SK-N-SH (cell line): ENCODE data around the gene SYNGR1.

Source experiments
- CHD2 ChIP-seq: fragments of 150-350 bp; IDR thresholded peaks from 2 replicates; pipeline ENCODE4 v1.6.1; 2018; ENCODE audit warnings: low read length; ENCODE audit not compliant: partially characterized antibody
- MAX ChIP-seq: IDR thresholded peaks from 2 replicates; pipeline ENCODE4 v1.4.0; 2012; ENCODE audit warnings: low read depth
- MXI1 ChIP-seq: IDR thresholded peaks from 2 replicates; pipeline ENCODE4 v1.6.1; 2012; ENCODE audit warnings: mild to moderate bottlenecking, low read depth, low read length, improper control_type of control experiment
- RAD21 ChIP-seq: IDR thresholded peaks from 2 replicates; pipeline ENCODE4 v1.6.1; 2012; ENCODE audit warnings: mild to moderate bottlenecking, low read length
- RCOR1 ChIP-seq: fragments of 150-350 bp; IDR thresholded peaks from 2 replicates; pipeline ENCODE4 v1.6.1; 2017; ENCODE audit warnings: antibody characterized with exemption, low read length
- SMC3 ChIP-seq: IDR thresholded peaks from 2 replicates; pipeline ENCODE4 v1.6.1; 2012; ENCODE audit warnings: low read depth, low read length, improper control_type of control experiment
- USF2 ChIP-seq: fragments of 150-350 bp; IDR thresholded peaks from 2 replicates; pipeline ENCODE4 v1.6.1; 2017; ENCODE audit warnings: antibody characterized with exemption, low read length, low read depth, borderline replicate concordance
- YY1 ChIP-seq: IDR thresholded peaks from 2 replicates; pipeline ENCODE4 v1.4.0; 2012; ENCODE audit warnings: low read depth, mild to moderate bottlenecking
- ZBTB33 ChIP-seq: IDR thresholded peaks from 2 replicates; pipeline ENCODE4 v1.4.0; 2012; ENCODE audit warnings: low read depth, borderline replicate concordance
- TF ChIP-seq, protein P1 (sequence below): fragments of 200-600 bp; sonication (generic); IDR thresholded peaks from 2 replicates; pipeline ENCODE4 v1.6.1; 2017; ENCODE audit warnings: antibody characterized with exemption, mild to moderate bottlenecking, moderate library complexity

DNA sequence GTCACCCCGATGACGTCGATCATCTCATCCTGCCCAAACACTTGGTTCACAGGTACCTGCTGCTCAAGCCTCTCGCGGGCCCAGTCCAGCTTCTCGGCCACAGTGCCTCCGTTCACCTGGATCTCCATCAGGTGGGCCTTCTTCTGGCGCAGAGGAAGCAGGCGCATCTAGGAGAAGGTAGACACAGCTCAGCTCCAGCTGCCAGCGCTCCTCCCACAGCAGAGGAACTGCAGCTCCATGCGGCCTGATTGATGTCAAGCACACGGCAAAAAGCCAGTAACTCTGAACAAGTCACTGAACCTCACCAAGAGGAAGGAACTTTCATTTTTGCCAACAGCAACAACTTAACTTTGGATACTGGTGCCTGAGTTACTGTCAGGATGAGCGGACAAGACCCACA, 34.4 kb upstream of the SYNGR1 start:
- TF ChIP-seq RCOR1 (no peak), CHD2 (no peak), YY1 (no peak), MAX (no peak), USF2 (no peak), SMC3 (no peak), MXI1 (no peak), RAD21 (no peak), ZBTB33 (no peak)
- TF ChIP-seq, protein P1, sequence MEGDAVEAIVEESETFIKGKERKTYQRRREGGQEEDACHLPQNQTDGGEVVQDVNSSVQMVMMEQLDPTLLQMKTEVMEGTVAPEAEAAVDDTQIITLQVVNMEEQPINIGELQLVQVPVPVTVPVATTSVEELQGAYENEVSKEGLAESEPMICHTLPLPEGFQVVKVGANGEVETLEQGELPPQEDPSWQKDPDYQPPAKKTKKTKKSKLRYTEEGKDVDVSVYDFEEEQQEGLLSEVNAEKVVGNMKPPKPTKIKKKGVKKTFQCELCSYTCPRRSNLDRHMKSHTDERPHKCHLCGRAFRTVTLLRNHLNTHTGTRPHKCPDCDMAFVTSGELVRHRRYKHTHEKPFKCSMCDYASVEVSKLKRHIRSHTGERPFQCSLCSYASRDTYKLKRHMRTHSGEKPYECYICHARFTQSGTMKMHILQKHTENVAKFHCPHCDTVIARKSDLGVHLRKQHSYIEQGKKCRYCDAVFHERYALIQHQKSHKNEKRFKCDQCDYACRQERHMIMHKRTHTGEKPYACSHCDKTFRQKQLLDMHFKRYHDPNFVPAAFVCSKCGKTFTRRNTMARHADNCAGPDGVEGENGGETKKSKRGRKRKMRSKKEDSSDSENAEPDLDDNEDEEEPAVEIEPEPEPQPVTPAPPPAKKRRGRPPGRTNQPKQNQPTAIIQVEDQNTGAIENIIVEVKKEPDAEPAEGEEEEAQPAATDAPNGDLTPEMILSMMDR: no peak
